OCI-LY7 (cell line): ENCODE results near the gene SNU13. TPM values are rescaled to one million over a fixed set of nuclear protein-coding genes. Genes with fewer than 3 reads are reported as not detected.

Experiments used
- BruUV-seq: library from RNA; stranded (reverse); fragments of 400-500 nt; replicated peaks from 2 replicates; lab custom pipeline; 2021; lab: Mats Ljungman, UMichigan
- CTCF ChIA-PET: fragments of 300-600 bp; sonication (Branson Sonifier 250); formaldehyde crosslinking; loops from one replicate; lab custom pipeline; 2022; ENCODE audit warnings: antibody characterized with exemption; ENCODE audit not compliant: unreplicated experiment; lab: Charles Lee
- POLR2A ChIA-PET: fragments of 300-600 bp; sonication (Branson Sonifier 250); formaldehyde crosslinking; loops from one replicate; lab custom pipeline; 2022; ENCODE audit warnings: antibody characterized with exemption; lab: Charles Lee
- DNase-seq: peaks from one replicate; pipeline ENCODE4 v3.0.0-alpha.2; 2015; ENCODE audit warnings: low spot score
- H2AFZ ChIP-seq: fragments of 200-600 bp; sonication (generic), shearing (Covaris generic); 2 replicates; pipeline ENCODE4 v1.6.1; 2014; ENCODE audit warnings: mild to moderate bottlenecking, antibody characterized with exemption, low read length, moderate library complexity
- H3K27ac ChIP-seq: fragments of 200-600 bp; sonication (generic); 2 replicates; pipeline ENCODE4 v1.5.1; 2014; ENCODE audit warnings: mixed run types, low read depth, mild to moderate bottlenecking, moderate library complexity, low read length, inconsistent platforms; ENCODE audit not compliant: poor library complexity, severe bottlenecking
- H3K36me3 ChIP-seq: fragments of 200-600 bp; sonication (generic); 2 replicates; pipeline ENCODE4 v1.6.1; 2014; ENCODE audit warnings: mild to moderate bottlenecking, antibody characterized with exemption, low read length, moderate library complexity, mixed read lengths; ENCODE audit not compliant: insufficient read depth
- H3K4me1 ChIP-seq: fragments of 200-600 bp; sonication (generic); 2 replicates; pipeline ENCODE4 v1.5.1; 2014; ENCODE audit warnings: mild to moderate bottlenecking, low read length; ENCODE audit not compliant: insufficient read depth, poor library complexity, severe bottlenecking
- H3K4me2 ChIP-seq: fragments of 200-600 bp; sonication (generic); 2 replicates; pipeline ENCODE4 v1.6.1; 2014; ENCODE audit warnings: mild to moderate bottlenecking, low read length
- H3K4me3 ChIP-seq: fragments of 200-600 bp; sonication (generic); 2 replicates; pipeline ENCODE4 v1.5.1; 2014; ENCODE audit warnings: mild to moderate bottlenecking, low read depth, low read length; ENCODE audit not compliant: poor library complexity, severe bottlenecking
- H3K79me2 ChIP-seq: fragments of 200-600 bp; sonication (generic); 2 replicates; pipeline ENCODE4 v1.6.1; 2016; ENCODE audit warnings: low read depth, mild to moderate bottlenecking, low read length, moderate library complexity, mixed read lengths; ENCODE audit not compliant: insufficient read depth
- H3K9me2 ChIP-seq: fragments of 200-600 bp; sonication (generic); 2 replicates; pipeline ENCODE4 v1.6.1; 2016; ENCODE audit warnings: mild to moderate bottlenecking, low read length, mixed read lengths; ENCODE audit not compliant: insufficient read depth
- H3K9me3 ChIP-seq: fragments of 200-600 bp; sonication (generic); 2 replicates; pipeline ENCODE4 v1.6.1; 2014; ENCODE audit warnings: mild to moderate bottlenecking, mixed run types, low read length, mixed read lengths
- H4K20me1 ChIP-seq: fragments of 200-600 bp; sonication (generic); 2 replicates; pipeline ENCODE4 v1.6.1; 2014; ENCODE audit warnings: mild to moderate bottlenecking, antibody characterized with exemption, low read length, moderate library complexity, mixed read lengths; ENCODE audit not compliant: insufficient read depth
- CTCF ChIP-seq: fragments of 200-600 bp; sonication (generic); conservative IDR thresholded peaks from 2 replicates; pipeline ENCODE4 v1.5.1; 2014; ENCODE audit warnings: mild to moderate bottlenecking, antibody characterized with exemption, low read length, moderate library complexity, mixed read lengths
- EZH2phosphoT487 ChIP-seq: fragments of 200-600 bp; sonication (generic); IDR thresholded peaks from 2 replicates; pipeline ENCODE4 v1.6.1; 2018; ENCODE audit warnings: low read depth, borderline replicate concordance, mild to moderate bottlenecking, mixed run types, antibody characterized with exemption, low read length, moderate library complexity, mixed read lengths
- intact Hi-C: fragments of 100-400 bp; cut with micrococcal nuclease; formaldehyde crosslinking; loops from one replicate; pipeline ENCODE4 v1.10.0; 2022; ENCODE audit not compliant: unreplicated experiment
- total RNA-seq, 2 experiments: library from RNA; depleted of rRNA in 1 of 2; stranded (reverse); fragments of >200 nt in 1 of 2; shearing (Covaris generic) in 1 of 2; gene quantifications; 2 replicates each; pipeline ENCODE4 v1.2.3, GENCODE V29; 2014 to 2022

SNU13 gene
- total RNA-seq, 2 experiments from 2014 or later = 199 to 246 TPM

- ChIA-PET CTCF (interaction anchor here (0.6 kb wide), 1 partner anchor 1880 kb away, joined by 3 read pairs; no protein-coding TSS in a partner anchor), POLR2A (no interaction called here)
- peak overlapping the region; percentile 75 for H3K27ac ChIP-seq
- peaks cover 30% of the 10 kb centered on the region for H3K4me1 ChIP-seq
- H3K36me3 ChIP-seq = peaks cover 67% of the 10 kb centered on the region
- DNase-seq = peak; percentile 81
- BruUV-seq = no TSS peak
- peak overlapping the region; percentile 63 for H3K4me2 ChIP-seq
- peaks cover 97% of the 10 kb centered on the region for H3K79me2 ChIP-seq
- no peaks in the 10 kb centered on the region for H3K9me2 ChIP-seq
- H2AFZ ChIP-seq = no peak overlapping the region
- H3K9me3 ChIP-seq = no peaks in the 10 kb centered on the region
- peaks cover 25% of the 10 kb centered on the region for H4K20me1 ChIP-seq
- TF ChIP-seq CTCF (no peak), EZH2phosphoT487 (no peak)
- intact Hi-C loops = no loop called here
- peak overlapping the region; percentile 74 for H3K4me3 ChIP-seq
These were observed 6.4 kb downstream of the SNU13 start for GRCh38 chr22:41682033-41682807.

- H3K9me3 ChIP-seq = no peaks in the 10 kb centered on the region
- peaks cover 91% of the 10 kb centered on the region for H3K79me2 ChIP-seq
- TF ChIP-seq CTCF (0 out of 2 replicates have a peak, but pooled peaks have one; percentile 8), EZH2phosphoT487 (no peak)
- no peaks in the 10 kb centered on the region for H3K9me2 ChIP-seq
- peaks cover 25% of the 10 kb centered on the region for H3K4me1 ChIP-seq
- intact Hi-C loops = no loop called here
- H4K20me1 ChIP-seq = peaks cover 25% of the 10 kb centered on the region
- ChIA-PET CTCF (no interaction called here), POLR2A (no interaction called here)
- H3K27ac ChIP-seq = peak overlapping the region; percentile 75
- H3K4me2 ChIP-seq = peak overlapping the region; percentile 63
- H3K36me3 ChIP-seq = peaks cover 71% of the 10 kb centered on the region
- H3K4me3 ChIP-seq = peak overlapping the region; percentile 74
- no peak overlapping the region for H2AFZ ChIP-seq
- DNase-seq = peak; percentile 36
- TSS peak; percentile 53 for BruUV-seq
These were observed 7.1 kb downstream of the SNU13 start for GRCh38 chr22:41681616-41682015.

- no peak for TF ChIP-seq EZH2phosphoT487
- TF ChIP-seq CTCF = no peak
- DNase-seq = no peak
- Histone ChIP-seq H3K9me3 (no peaks in the 10 kb centered on the region), H3K27ac (no peak overlapping the region), H3K4me2 (no peak overlapping the region), H3K79me2 (peaks cover 44% of the 10 kb centered on the region), H3K36me3 (peaks cover 93% of the 10 kb centered on the region), H3K9me2 (no peaks in the 10 kb centered on the region), H4K20me1 (peaks cover 27% of the 10 kb centered on the region), H3K4me1 (peaks cover 3% of the 10 kb centered on the region), H2AFZ (no peak overlapping the region), H3K4me3 (no peak overlapping the region)
- intact Hi-C loops = no loop called here
- CTCF ChIA-PET = no interaction called here
- POLR2A ChIA-PET = no interaction called here
- no TSS peak for BruUV-seq
These were observed 12.5 kb downstream of the SNU13 start for GRCh38 chr22:41676134-41676533.
